Measurements from ENCODE around the gene GLI3. TPM values are rescaled to one million over a fixed set of nuclear protein-coding genes. Genes with fewer than 3 reads are reported as not detected.

Gene GLI3
- total and polyA plus RNA-seq, 10 of the 15 experiments (the other 5 are each of a cell fraction or from before 2014, with no cell fraction given) = 0.01 TPM; not detected in 8

GRCh38 chr7:42077271-42078135 lies 159.5 kb downstream of the GLI3 start:
- no TSS peak for BruUV-seq (replicated peaks)
- H3K27ac ChIP-seq (ENCODE audit: control insufficient read depth, insufficient read depth) = no peak overlapping the region
- DNase-seq (ENCODE audit: low read depth, low spot score) = no peak
- no peak for FAIRE-seq
- no peak overlapping the region for H3K4me2 ChIP-seq (ENCODE audit: control insufficient read depth, insufficient read depth)
- WGBS (ENCODE audit: insufficient coverage, insufficient replicate concordance, low lambda C conversion rate, missing lambda C conversion rate) = 48% methylated on average over 9 of the region's 9 CpGs
- TF ChIP-seq KLF5 (IDR thresholded peaks at IDR 0.05; ENCODE audit: partially characterized antibody) (no peak), ZBTB11 (CRISPR knock-in tag; IDR thresholded peaks at IDR 0.05) (no peak), ZNF592 (IDR thresholded peaks at IDR 0.05) (no peak), PML (IDR thresholded peaks at IDR 0.05; ENCODE audit: low read length) (no peak), KAT2A (conservative IDR thresholded peaks at IDR 0.05; ENCODE audit: control insufficient read depth, low read depth, low read length) (no peak), BRCA1 (IDR thresholded peaks at IDR 0.05; ENCODE audit: low read depth, low read length) (no peak), RBBP5 (conservative IDR thresholded peaks at IDR 0.05) (no peak), ZNF622 (IDR thresholded peaks at IDR 0.05) (no peak), USF2 (IDR thresholded peaks at IDR 0.05; ENCODE audit: borderline replicate concordance, low read depth, low read length) (no peak), SMARCA5 (IDR thresholded peaks at IDR 0.05) (no peak), TBL1XR1 (IDR thresholded peaks at IDR 0.05; ENCODE audit: low read depth, low read length) (no peak), FOXM1 (IDR thresholded peaks at IDR 0.05; ENCODE audit: low read depth, low read length) (no peak)
- H3K4me3 ChIP-seq = no peak overlapping the region
- H3K9me3 ChIP-seq (replicated peaks; ENCODE audit: control insufficient read depth, insufficient read depth, low read length) = no peaks in the 10 kb centered on the region
- CTCF ChIA-PET = no interaction called here
- POLR2A ChIA-PET = no interaction called here
- H3K27me3 ChIP-seq (replicated peaks in 1 of 2; ENCODE audit: control insufficient read depth in 2 of 2, insufficient read depth in 2 of 2, low read length in 1 of 2) = no peaks in the 10 kb centered on the region
- H4K20me1 ChIP-seq (ENCODE audit: control insufficient read depth, insufficient read depth) = no peaks in the 10 kb centered on the region
- H2AFZ ChIP-seq (ENCODE audit: control insufficient read depth, low read depth, low read length) = no peak overlapping the region
- intact Hi-C loops (cut with micrococcal nuclease; ENCODE audit: unreplicated experiment) (no loop called here), in situ Hi-C loops (cut with MboI) (no loop called here)
- ATAC-seq = no peak
- SMC1A ChIA-PET (ENCODE audit: uncharacterized antibody, unreplicated experiment) = no interaction called here
- no peak overlapping the region for H3K9ac ChIP-seq (ENCODE audit: control insufficient read depth, insufficient read depth, low read length)
- RAD21 ChIA-PET (ENCODE audit: unreplicated experiment) = no interaction called here
- no peaks in the 10 kb centered on the region for H3K4me1 ChIP-seq (ENCODE audit: control insufficient read depth, insufficient read depth, low read length)
- no peaks in the 10 kb centered on the region for H3K79me2 ChIP-seq (ENCODE audit: control insufficient read depth, insufficient read depth, low read length)
- no peaks in the 10 kb centered on the region for H3K36me3 ChIP-seq (ENCODE audit: control insufficient read depth in 2 of 2, insufficient read depth in 2 of 2, low read length in 1 of 2)

Data from GM12878 (cell line).